Kidney (tissue), 14 donors: ENCODE results near the gene PRND. TPM values are rescaled to one million over a fixed set of nuclear protein-coding genes. Genes with fewer than 3 reads are reported as not detected.

Experiments used
- DNase-seq, 5 donors: peaks; one replicate each; pipeline ENCODE4 v3.0.0-alpha.2; 2013 to 2020
- FAIRE-seq: peaks from 2 replicates; lab custom pipeline; 2012; peaks lifted over from hg19 to GRCh38; lab: Jason Lieb, UNC
- H3K27ac ChIP-seq, 2 donors: one replicate each; pipeline ENCODE4 v1.7.0; 2013; ENCODE audit warnings: low read depth in 2 of 2, low read length in 2 of 2, inconsistent platforms in 1 of 2
- H3K27me3 ChIP-seq: one replicate; pipeline ENCODE4 v1.7.1; 2013; ENCODE audit warnings: low read length, inconsistent platforms; ENCODE audit not compliant: control insufficient read depth, insufficient read depth
- H3K36me3 ChIP-seq, 3 donors: one replicate each; pipeline versions ENCODE4 v1.7.0 to v1.7.1; 2013; ENCODE audit warnings: low read length in 3 of 3, control low read depth in 1 of 3, inconsistent platforms in 1 of 3; ENCODE audit not compliant: insufficient read depth in 3 of 3, control insufficient read depth in 2 of 3
- H3K4me1 ChIP-seq, 3 donors: one replicate each; pipeline versions ENCODE4 v1.7.0 to v1.7.1; 2013; ENCODE audit warnings: low read length in 3 of 3, inconsistent platforms in 1 of 3, low read depth in 1 of 3; ENCODE audit not compliant: control insufficient read depth in 2 of 3, insufficient read depth in 2 of 3
- H3K4me3 ChIP-seq, 3 donors: one replicate each; pipeline versions ENCODE4 v1.7.0 to v1.8.1; 2013; ENCODE audit warnings: low read length in 3 of 3, control low read depth in 1 of 3, inconsistent platforms in 1 of 3
- H3K9ac ChIP-seq, 3 donors: one replicate each; pipeline versions ENCODE4 v1.7.0 to v1.7.1; 2013; ENCODE audit warnings: low read length in 3 of 3, control low read depth in 1 of 3, inconsistent platforms in 1 of 3
- H3K9me3 ChIP-seq, 3 donors: one replicate each; pipeline versions ENCODE4 v1.7.0 to v1.7.1; 2013; ENCODE audit warnings: low read length in 3 of 3, control low read depth in 1 of 3, inconsistent platforms in 1 of 3; ENCODE audit not compliant: control insufficient read depth in 2 of 3, insufficient read depth in 1 of 3
- intact Hi-C: fragments of 100-400 bp; cut with DNase I; formaldehyde crosslinking; loops from one replicate; pipeline ENCODE4 v1.11.1; 2022
- polyA plus RNA-seq: library from polyadenylated mRNA; stranded (reverse); fragments of 350-450 nt; fragmentation: Illumina TruSeq; extraction: RNeasy Lipid Tissue Mini Kit (QIAGEN cat#74804); gene quantifications from one replicate; pipeline ENCODE4 v1.2.3, GENCODE V29; 2014; ENCODE audit warnings: low read depth, low replicate concordance; ENCODE audit not compliant: insufficient read depth
- total RNA-seq: library from RNA; stranded (reverse); fragmentation: NEBNext Ultra II Directional; extraction: Animal tissue kit (Norgen Biotek cat#: 25700); gene quantifications from one replicate; pipeline ENCODE4 v1.2.1, GENCODE V29; 2021
- TF ChIP-seq, protein P1 (sequence below): IDR thresholded peaks from 3 replicates; pipeline ENCODE4 v1.5.1; 2012; ENCODE audit warnings: mild to moderate bottlenecking, moderate library complexity, borderline replicate concordance; ENCODE audit not compliant: insufficient read depth; ENCODE audit errors: extremely low read depth
- donor health status: control.
- donor health status: control.
- donor health status: control.
- donor health status: control.
- donor health status: control.
- donor health status: DM: yes; HTN: yes; CAD: no.
- donor health status: Normal renal cell carcinoma (clear cell type).

The PRND gene
- total and polyA plus RNA-seq, 2 donors from 2014 or later = not detected

- intact Hi-C loops = no loop called here
- H3K4me3 ChIP-seq = no peak overlapping the region
- H3K9me3 ChIP-seq = no peaks in the 10 kb centered on the region
- no peak for FAIRE-seq
- H3K4me1 ChIP-seq = peaks cover 0 to 2% (median 0%) of the 10 kb centered on the region in 3 donors
- peaks cover 3% of the 10 kb centered on the region for H3K27me3 ChIP-seq
- H3K36me3 ChIP-seq = no peaks in the 10 kb centered on the region
- no peak overlapping the region for H3K27ac ChIP-seq
- H3K9ac ChIP-seq = no peak overlapping the region
- DNase-seq = no peak
- TF ChIP-seq, protein P1, sequence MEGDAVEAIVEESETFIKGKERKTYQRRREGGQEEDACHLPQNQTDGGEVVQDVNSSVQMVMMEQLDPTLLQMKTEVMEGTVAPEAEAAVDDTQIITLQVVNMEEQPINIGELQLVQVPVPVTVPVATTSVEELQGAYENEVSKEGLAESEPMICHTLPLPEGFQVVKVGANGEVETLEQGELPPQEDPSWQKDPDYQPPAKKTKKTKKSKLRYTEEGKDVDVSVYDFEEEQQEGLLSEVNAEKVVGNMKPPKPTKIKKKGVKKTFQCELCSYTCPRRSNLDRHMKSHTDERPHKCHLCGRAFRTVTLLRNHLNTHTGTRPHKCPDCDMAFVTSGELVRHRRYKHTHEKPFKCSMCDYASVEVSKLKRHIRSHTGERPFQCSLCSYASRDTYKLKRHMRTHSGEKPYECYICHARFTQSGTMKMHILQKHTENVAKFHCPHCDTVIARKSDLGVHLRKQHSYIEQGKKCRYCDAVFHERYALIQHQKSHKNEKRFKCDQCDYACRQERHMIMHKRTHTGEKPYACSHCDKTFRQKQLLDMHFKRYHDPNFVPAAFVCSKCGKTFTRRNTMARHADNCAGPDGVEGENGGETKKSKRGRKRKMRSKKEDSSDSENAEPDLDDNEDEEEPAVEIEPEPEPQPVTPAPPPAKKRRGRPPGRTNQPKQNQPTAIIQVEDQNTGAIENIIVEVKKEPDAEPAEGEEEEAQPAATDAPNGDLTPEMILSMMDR = no peak
These were observed 42.2 kb downstream of the PRND start for GRCh38 chr20:4763723-4764510.

DNA sequence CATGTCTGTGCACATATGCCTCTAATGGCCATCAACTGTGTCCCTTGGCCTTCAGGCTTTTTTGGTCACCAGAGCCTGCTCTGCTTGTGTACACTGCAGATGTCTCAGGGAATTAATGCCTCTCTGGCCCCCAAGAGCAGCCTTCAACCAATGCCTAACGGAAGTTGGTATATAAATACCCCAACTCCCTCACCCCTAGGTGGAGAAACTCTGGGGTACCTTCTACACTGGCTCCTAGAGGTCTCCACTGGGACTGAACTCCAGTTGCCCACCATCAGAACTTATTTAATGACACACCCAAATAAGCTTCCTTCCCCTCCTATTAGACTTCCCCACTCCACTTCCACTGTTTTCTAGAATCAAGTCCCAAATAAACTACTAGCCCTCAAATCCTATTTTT is 43.1 kb downstream of the PRND start:
- FAIRE-seq = no peak
- peaks cover 3% of the 10 kb centered on the region for H3K27me3 ChIP-seq
- TF ChIP-seq, protein P1 = no peak
- no peaks in the 10 kb centered on the region for H3K36me3 ChIP-seq
- H3K9me3 ChIP-seq = no peaks in the 10 kb centered on the region
- H3K27ac ChIP-seq = no peak overlapping the region
- H3K4me1 ChIP-seq = peaks cover 0 to 2% (median 0%) of the 10 kb centered on the region in 3 donors
- intact Hi-C loops = no loop called here
- H3K4me3 ChIP-seq = no peak overlapping the region
- no peak for DNase-seq
- no peak overlapping the region for H3K9ac ChIP-seq

DNA sequence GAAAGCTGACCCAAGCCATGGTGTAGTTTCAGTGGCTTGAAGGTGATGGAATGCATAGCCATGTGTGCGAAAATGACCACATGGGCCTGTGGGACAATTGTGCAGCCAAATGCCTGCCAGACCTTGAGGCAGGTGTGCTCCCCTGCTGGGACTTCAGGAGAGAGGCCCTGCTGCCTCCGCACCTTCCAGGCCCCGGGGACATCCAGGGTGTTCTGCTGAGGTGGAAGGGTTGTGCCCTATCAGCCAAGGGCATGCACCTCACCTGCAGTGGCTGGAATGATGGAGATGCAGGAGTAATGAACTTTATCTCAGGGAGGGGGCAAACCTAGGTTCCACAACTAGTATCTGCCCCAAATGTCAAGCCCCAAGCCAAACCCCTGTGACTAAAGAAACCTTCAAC is 44.0 kb downstream of the PRND start:
- TF ChIP-seq, protein P1 = no peak
- peaks cover 0 to 2% (median 0%) of the 10 kb centered on the region in 3 donors for H3K4me1 ChIP-seq

More for the DNA sequence above, 44.0 kb downstream of the PRND start:
- DNase-seq (no peak), FAIRE-seq (no peak)
- H3K9ac ChIP-seq = no peak overlapping the region
- H3K27me3 ChIP-seq = peaks cover 3% of the 10 kb centered on the region
- no peak overlapping the region for H3K4me3 ChIP-seq
- H3K27ac ChIP-seq = no peak overlapping the region
- intact Hi-C loops = no loop called here
- no peaks in the 10 kb centered on the region for H3K36me3 ChIP-seq
- H3K9me3 ChIP-seq = no peaks in the 10 kb centered on the region
